Spleen (tissue), 11 donors: ENCODE data around the gene TCL1B. TPM values are rescaled to one million over a fixed set of nuclear protein-coding genes. Genes with fewer than 3 reads are reported as not detected.

ENCODE experiments used
- DNase-seq: peaks from one replicate; pipeline ENCODE4 v3.0.0-alpha.2; 2020
- H3K27ac ChIP-seq, 8 donors: fragments of 200-600 bp; sonication (generic) in 7 of 8; 1 replicate in 4 of 8; 2 replicates in 4 of 8; pipeline versions ENCODE4 v1.5.0 to v1.8.0; 2016 to 2021; ENCODE audit warnings: inconsistent platforms in 4 of 8, mild to moderate bottlenecking in 4 of 8, moderate library complexity in 1 of 8
- H3K27me3 ChIP-seq, 7 donors: fragments of 200-600 bp; sonication (generic) in 6 of 7; replicated peaks in 1 of 7; 1 replicate in 4 of 7; 2 replicates in 3 of 7; pipeline versions ENCODE4 v1.5.0 to v1.8.0; 2016 to 2021; ENCODE audit warnings: inconsistent platforms in 3 of 7, mild to moderate bottlenecking in 1 of 7
- H3K36me3 ChIP-seq, 6 donors: fragments of 200-600 bp; sonication (generic) in 5 of 6; 1 replicate in 4 of 6; 2 replicates in 2 of 6; pipeline versions ENCODE4 v1.5.0 to v1.8.0; 2016 to 2021; ENCODE audit warnings: inconsistent platforms in 2 of 6
- H3K4me1 ChIP-seq, 6 donors: fragments of 200-600 bp; sonication (generic) in 5 of 6; 1 replicate in 3 of 6; 2 replicates in 3 of 6; pipeline versions ENCODE4 v1.5.0 to v1.8.0; 2016 to 2021; ENCODE audit warnings: inconsistent platforms in 3 of 6
- H3K4me3 ChIP-seq, 8 donors: fragments of 200-600 bp; sonication (generic) in 7 of 8; 1 replicate in 4 of 8; 2 replicates in 4 of 8; pipeline versions ENCODE4 v1.5.0 to v1.8.0; 2016 to 2021; ENCODE audit warnings: inconsistent platforms in 4 of 8, mild to moderate bottlenecking in 4 of 8, moderate library complexity in 2 of 8
- H3K9me3 ChIP-seq, 8 donors: fragments of 200-600 bp; sonication (generic) in 7 of 8; 1 replicate in 4 of 8; 2 replicates in 4 of 8; pipeline versions ENCODE4 v1.5.0 to v1.8.0; 2016 to 2021; ENCODE audit warnings: inconsistent platforms in 4 of 8
- CTCF ChIP-seq, 11 experiments: fragments of 200-600 bp in 7 of 11; fragments of 450-650 bp in 4 of 11; sonication (generic) in 4 of 11; IDR thresholded peaks in 8 of 11; conservative IDR thresholded peaks in 3 of 11; 1 replicate in 7 of 11; 2 replicates in 4 of 11; pipeline versions ENCODE4 v1.4.0 to v1.8.0; 2016 to 2021; ENCODE audit warnings: antibody characterized with exemption in 11 of 11, inconsistent platforms in 4 of 11, mild to moderate bottlenecking in 1 of 11
- POLR2A ChIP-seq, 3 donors: fragments of 450-650 bp; IDR thresholded peaks; one replicate each; pipeline ENCODE4 v1.5.1; 2017; ENCODE audit warnings: antibody characterized with exemption in 3 of 3, mild to moderate bottlenecking in 1 of 3
- POLR2AphosphoS5 ChIP-seq, 3 donors: sonication (generic); formaldehyde crosslinking; IDR thresholded peaks; one replicate each; pipeline ENCODE4 v1.5.1; 2017; ENCODE audit warnings: antibody characterized with exemption in 3 of 3
- WGBS, 5 donors: extraction: QIAGEN DNeasy Blood & Tissue Kit in 3 of 5; methylation state at CpG; one replicate each; pipeline versions ENCODE4 v1.1.5 to v1.1.7; 2013 to 2018; 5-methylcytosine and 5-hydroxymethylcytosine counted together
- intact Hi-C: fragments of 100-400 bp; cut with DNase I; formaldehyde crosslinking; loops from one replicate; pipeline ENCODE4 v1.15.0; 2023; ENCODE audit warnings: low total_unique reads
- polyA plus RNA-seq, 3 donors: library from polyadenylated mRNA; stranded (reverse); fragments of 200-250 nt; gene quantifications; one replicate each; pipeline ENCODE4 v1.2.1, GENCODE V29; 2013
- total RNA-seq, 7 donors: library from RNA; depleted of rRNA in 3 of 7; stranded (reverse); fragments of >200 nt in 3 of 7; fragmentation: NEBNext Ultra II Directional in 4 of 7; extraction: Animal tissue kit (Norgen Biotek cat#: 25700) in 4 of 7; gene quantifications; one replicate each; pipeline versions ENCODE4 v1.1.0 to v1.2.1, GENCODE V29; 2016 to 2021
- donor health status: healthy with polysubstance abuse.
- donor health status: DM: no; HTN: no; CAD: no; lungs with moderate emphysema.
- donor health status: DM: no; HTN: no; CAD: no.
- donor health status: Bipolar disorder and iron deficiency.
- donor health status: healthy.
- donor health status: DM: no; HTN: no; CAD: no.
- donor health status: DM: yes; HTN: yes; CAD: no.

TCL1B gene
- total and polyA plus RNA-seq, 10 donors = 0.22 to 3.8 (median 0.97) TPM; not detected in 1

- H3K9me3 ChIP-seq = no peaks in the 10 kb centered on the region
- H3K27ac ChIP-seq = no peak overlapping the region
- 69 to 85% (median 72%) methylated on average over 3 of the region's 3 CpGs for WGBS, 5 donors
Observed at GRCh38 chr14:95647926-95648325, 38.3 kb upstream of the TCL1B start.

GRCh38 chr14:95649230-95649629 lies 37.0 kb upstream of the TCL1B start:
- WGBS, 5 donors = 80 to 87% (median 83%) methylated on average over 7 of the region's 7 CpGs
- no peaks in the 10 kb centered on the region for H3K36me3 ChIP-seq
- no peak for TF ChIP-seq CTCF (IDR thresholded peaks at IDR 0.05 in 8 of 11, conservative IDR thresholded peaks at IDR 0.05 in 3 of 11)
- no peak for TF ChIP-seq POLR2A (IDR thresholded peaks at IDR 0.05)
- TF ChIP-seq POLR2AphosphoS5 (IDR thresholded peaks at IDR 0.05) = no peak
- H3K4me3 ChIP-seq = no peak overlapping the region
- H3K27ac ChIP-seq = no peak overlapping the region
- no peaks in the 10 kb centered on the region for H3K9me3 ChIP-seq
- no peaks in the 10 kb centered on the region for H3K27me3 ChIP-seq
- intact Hi-C loops = no loop called here
- peaks cover 0 to 20% (median 3%) of the 10 kb centered on the region in 6 donors for H3K4me1 ChIP-seq
- DNase-seq = peak; percentile 46

More at GRCh38 chr14:95647926-95648325, 38.3 kb upstream of the TCL1B start:
- intact Hi-C loops = no loop called here
- TF ChIP-seq CTCF (IDR thresholded peaks at IDR 0.05 in 8 of 11, conservative IDR thresholded peaks at IDR 0.05 in 3 of 11) (no peak), POLR2AphosphoS5 (IDR thresholded peaks at IDR 0.05) (no peak), POLR2A (IDR thresholded peaks at IDR 0.05) (no peak)
- Histone ChIP-seq H3K4me1 (peaks cover 0 to 17% (median 3%) of the 10 kb centered on the region in 6 donors), H3K36me3 (no peaks in the 10 kb centered on the region), H3K27me3 (no peaks in the 10 kb centered on the region), H3K4me3 (no peak overlapping the region)
- no peak for DNase-seq

DNA sequence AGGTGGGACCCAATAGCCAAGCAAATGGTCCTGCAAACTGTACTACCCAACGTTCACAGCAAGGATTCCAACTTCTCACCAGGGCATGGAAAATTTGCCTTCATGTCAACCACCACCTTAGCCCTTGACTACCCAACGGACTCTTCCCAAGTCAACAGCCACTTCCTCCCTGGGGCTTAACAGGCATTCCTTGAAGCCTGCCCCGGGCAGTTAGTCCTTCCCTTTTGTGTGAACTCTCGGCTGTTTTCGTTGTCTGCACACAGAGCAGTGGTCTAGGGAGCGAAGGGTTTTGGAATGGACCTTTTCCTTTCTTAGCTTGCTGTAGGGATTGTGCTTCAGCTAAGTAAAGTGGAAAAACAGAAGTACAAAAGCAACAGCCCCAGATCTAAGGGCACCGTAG lies 35.2 kb upstream of the TCL1B start:
- intact Hi-C loops = no loop called here
- H3K27ac ChIP-seq = peak overlapping the region in 3 of 8 donors; percentile 21 to 68 (median 55)
- peak; percentile 27 for DNase-seq
- WGBS, 5 donors = 58 to 66% (median 64%) methylated on average over 7 of the region's 7 CpGs
- peaks cover 0 to 20% (median 3%) of the 10 kb centered on the region in 6 donors for H3K4me1 ChIP-seq
- no peaks in the 10 kb centered on the region for H3K27me3 ChIP-seq
- no peak overlapping the region for H3K4me3 ChIP-seq
- H3K9me3 ChIP-seq = no peaks in the 10 kb centered on the region
- no peaks in the 10 kb centered on the region for H3K36me3 ChIP-seq
- TF ChIP-seq POLR2AphosphoS5 (IDR thresholded peaks at IDR 0.05) (no peak), CTCF (IDR thresholded peaks at IDR 0.05 in 8 of 11, conservative IDR thresholded peaks at IDR 0.05 in 3 of 11) (no peak), POLR2A (IDR thresholded peaks at IDR 0.05) (no peak)

DNA sequence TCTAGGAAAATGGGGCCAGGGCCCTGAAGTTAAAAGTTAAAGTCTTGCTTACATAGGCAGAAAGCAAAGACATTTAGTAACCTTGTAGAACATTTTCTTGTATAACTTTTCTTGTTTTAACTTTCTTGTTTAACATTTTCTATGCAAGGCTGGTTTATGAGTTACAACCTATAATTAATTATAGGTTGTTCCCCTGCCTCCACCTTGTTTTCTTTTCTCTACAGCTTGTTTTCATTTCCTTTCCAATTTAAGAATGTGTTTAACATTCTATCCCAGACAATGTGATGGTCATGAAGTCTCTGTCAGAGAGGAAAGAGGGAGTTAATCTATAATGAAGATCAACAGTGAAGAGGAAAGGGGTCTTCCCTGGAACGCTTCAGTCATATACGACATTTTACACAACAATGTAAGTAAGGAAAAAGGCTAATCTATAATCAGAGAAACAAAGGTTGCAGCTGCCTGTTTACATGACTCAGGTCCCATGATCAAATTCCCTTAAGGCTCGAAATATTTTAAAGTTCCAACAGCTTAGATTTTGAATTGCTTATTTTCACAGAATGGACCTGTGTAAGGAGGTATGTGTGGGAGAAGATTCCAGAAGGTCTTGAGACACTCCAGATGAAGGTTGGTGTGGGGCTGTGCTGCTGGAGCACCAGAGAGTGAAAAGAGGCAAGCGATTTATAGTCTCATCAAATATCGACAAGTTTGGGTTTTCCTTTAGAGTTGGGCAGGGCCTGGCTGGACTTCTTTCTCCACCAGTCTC lies 34.2 kb upstream of the TCL1B start:
- no peaks in the 10 kb centered on the region for H3K9me3 ChIP-seq
- no peak for TF ChIP-seq POLR2A (IDR thresholded peaks at IDR 0.05)
- TF ChIP-seq CTCF (IDR thresholded peaks at IDR 0.05 in 8 of 11, conservative IDR thresholded peaks at IDR 0.05 in 3 of 11) = no peak
- no peak for TF ChIP-seq POLR2AphosphoS5 (IDR thresholded peaks at IDR 0.05)
- peak overlapping the region in 5 of 8 donors; percentile 30 to 68 (median 37) for H3K27ac ChIP-seq
- no peak for DNase-seq
- H3K4me3 ChIP-seq = no peak overlapping the region
- H3K27me3 ChIP-seq = no peaks in the 10 kb centered on the region
- WGBS, 5 donors = 46 to 61% (median 58%) methylated on average over 5 of the region's 5 CpGs
- peaks cover 0 to 20% (median 3%) of the 10 kb centered on the region in 6 donors for H3K4me1 ChIP-seq
- H3K36me3 ChIP-seq = no peaks in the 10 kb centered on the region
- intact Hi-C loops = no loop called here
